ENCODE data around the gene COG2. TPM values are rescaled to one million over a fixed set of nuclear protein-coding genes. Genes with fewer than 3 reads are reported as not detected.

COG2 gene
- total and polyA plus RNA-seq, 2 of the 13 experiments (the other 11 are each of a cell fraction or from before 2014, with no cell fraction given) = 16.8 to 36.3 TPM

DNA sequence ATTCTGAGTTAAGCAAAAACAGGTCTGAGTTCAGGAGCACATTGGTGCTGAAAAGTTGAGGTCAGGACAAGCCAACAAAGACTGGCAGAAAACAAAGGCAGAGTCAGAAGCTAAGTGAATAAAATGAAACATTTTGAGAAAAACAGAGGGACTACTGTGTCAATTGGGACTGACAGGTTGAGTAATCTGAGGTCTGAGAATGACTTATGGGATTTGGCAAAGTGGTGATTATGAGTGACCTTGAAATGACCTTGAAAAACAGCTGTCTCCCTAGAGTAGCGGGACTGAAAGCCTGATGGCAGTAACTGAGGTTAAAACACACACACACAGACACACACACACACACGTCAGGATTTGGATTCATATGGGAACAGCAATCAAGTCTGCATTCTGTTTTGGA is 8.8 kb upstream of the COG2 start (continued):
- TF ChIP-seq, protein P1, sequence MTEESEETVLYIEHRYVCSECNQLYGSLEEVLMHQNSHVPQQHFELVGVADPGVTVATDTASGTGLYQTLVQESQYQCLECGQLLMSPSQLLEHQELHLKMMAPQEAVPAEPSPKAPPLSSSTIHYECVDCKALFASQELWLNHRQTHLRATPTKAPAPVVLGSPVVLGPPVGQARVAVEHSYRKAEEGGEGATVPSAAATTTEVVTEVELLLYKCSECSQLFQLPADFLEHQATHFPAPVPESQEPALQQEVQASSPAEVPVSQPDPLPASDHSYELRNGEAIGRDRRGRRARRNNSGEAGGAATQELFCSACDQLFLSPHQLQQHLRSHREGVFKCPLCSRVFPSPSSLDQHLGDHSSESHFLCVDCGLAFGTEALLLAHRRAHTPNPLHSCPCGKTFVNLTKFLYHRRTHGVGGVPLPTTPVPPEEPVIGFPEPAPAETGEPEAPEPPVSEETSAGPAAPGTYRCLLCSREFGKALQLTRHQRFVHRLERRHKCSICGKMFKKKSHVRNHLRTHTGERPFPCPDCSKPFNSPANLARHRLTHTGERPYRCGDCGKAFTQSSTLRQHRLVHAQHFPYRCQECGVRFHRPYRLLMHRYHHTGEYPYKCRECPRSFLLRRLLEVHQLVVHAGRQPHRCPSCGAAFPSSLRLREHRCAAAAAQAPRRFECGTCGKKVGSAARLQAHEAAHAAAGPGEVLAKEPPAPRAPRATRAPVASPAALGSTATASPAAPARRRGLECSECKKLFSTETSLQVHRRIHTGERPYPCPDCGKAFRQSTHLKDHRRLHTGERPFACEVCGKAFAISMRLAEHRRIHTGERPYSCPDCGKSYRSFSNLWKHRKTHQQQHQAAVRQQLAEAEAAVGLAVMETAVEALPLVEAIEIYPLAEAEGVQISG (CRISPR knock-in tag; IDR thresholded peaks at IDR 0.05) = no peak
- TF ChIP-seq ZKSCAN1 (IDR thresholded peaks at IDR 0.05; ENCODE audit: low read length) = no peak
- no peak for TF ChIP-seq MZF1 (CRISPR knock-in tag; IDR thresholded peaks at IDR 0.05; ENCODE audit: borderline replicate concordance)
- no peak for TF ChIP-seq STAG1 (CRISPR knock-in tag; IDR thresholded peaks at IDR 0.05)
- no peak for TF ChIP-seq SALL2 (CRISPR knock-in tag; IDR thresholded peaks at IDR 0.05)
- TF ChIP-seq TEAD3 (CRISPR knock-in tag; optimal IDR thresholded peaks at IDR 0.05; ENCODE audit: borderline replicate concordance) = no peak
- TF ChIP-seq, protein P2, sequence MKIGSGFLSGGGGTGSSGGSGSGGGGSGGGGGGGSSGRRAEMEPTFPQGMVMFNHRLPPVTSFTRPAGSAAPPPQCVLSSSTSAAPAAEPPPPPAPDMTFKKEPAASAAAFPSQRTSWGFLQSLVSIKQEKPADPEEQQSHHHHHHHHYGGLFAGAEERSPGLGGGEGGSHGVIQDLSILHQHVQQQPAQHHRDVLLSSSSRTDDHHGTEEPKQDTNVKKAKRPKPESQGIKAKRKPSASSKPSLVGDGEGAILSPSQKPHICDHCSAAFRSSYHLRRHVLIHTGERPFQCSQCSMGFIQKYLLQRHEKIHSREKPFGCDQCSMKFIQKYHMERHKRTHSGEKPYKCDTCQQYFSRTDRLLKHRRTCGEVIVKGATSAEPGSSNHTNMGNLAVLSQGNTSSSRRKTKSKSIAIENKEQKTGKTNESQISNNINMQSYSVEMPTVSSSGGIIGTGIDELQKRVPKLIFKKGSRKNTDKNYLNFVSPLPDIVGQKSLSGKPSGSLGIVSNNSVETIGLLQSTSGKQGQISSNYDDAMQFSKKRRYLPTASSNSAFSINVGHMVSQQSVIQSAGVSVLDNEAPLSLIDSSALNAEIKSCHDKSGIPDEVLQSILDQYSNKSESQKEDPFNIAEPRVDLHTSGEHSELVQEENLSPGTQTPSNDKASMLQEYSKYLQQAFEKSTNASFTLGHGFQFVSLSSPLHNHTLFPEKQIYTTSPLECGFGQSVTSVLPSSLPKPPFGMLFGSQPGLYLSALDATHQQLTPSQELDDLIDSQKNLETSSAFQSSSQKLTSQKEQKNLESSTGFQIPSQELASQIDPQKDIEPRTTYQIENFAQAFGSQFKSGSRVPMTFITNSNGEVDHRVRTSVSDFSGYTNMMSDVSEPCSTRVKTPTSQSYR (CRISPR knock-in tag; IDR thresholded peaks at IDR 0.05; ENCODE audit: borderline replicate concordance) = no peak
- TF ChIP-seq SALL1 (CRISPR knock-in tag; IDR thresholded peaks at IDR 0.05) = peak; percentile 31; the same call in 1 of the 2 replicates
- TF ChIP-seq NKX3-1 (CRISPR knock-in tag; IDR thresholded peaks at IDR 0.05) = no peak
- TF ChIP-seq ZC3H4 (CRISPR knock-in tag; IDR thresholded peaks at IDR 0.05; ENCODE audit: borderline replicate concordance) = no peak
- TF ChIP-seq, protein P3, sequence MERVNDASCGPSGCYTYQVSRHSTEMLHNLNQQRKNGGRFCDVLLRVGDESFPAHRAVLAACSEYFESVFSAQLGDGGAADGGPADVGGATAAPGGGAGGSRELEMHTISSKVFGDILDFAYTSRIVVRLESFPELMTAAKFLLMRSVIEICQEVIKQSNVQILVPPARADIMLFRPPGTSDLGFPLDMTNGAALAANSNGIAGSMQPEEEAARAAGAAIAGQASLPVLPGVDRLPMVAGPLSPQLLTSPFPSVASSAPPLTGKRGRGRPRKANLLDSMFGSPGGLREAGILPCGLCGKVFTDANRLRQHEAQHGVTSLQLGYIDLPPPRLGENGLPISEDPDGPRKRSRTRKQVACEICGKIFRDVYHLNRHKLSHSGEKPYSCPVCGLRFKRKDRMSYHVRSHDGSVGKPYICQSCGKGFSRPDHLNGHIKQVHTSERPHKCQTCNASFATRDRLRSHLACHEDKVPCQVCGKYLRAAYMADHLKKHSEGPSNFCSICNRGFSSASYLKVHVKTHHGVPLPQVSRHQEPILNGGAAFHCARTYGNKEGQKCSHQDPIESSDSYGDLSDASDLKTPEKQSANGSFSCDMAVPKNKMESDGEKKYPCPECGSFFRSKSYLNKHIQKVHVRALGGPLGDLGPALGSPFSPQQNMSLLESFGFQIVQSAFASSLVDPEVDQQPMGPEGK (CRISPR knock-in tag; IDR thresholded peaks at IDR 0.05) = no peak
- TF ChIP-seq HNF4A (CRISPR knock-in tag; IDR thresholded peaks at IDR 0.05) = 0 out of 2 replicates have a peak, but pooled peaks have one; percentile 8
- no peak for TF ChIP-seq ZNF33A (CRISPR knock-in tag; IDR thresholded peaks at IDR 0.05; ENCODE audit: borderline replicate concordance)
- no peak for TF ChIP-seq CREB1 (IDR thresholded peaks at IDR 0.05)
- no peak for TF ChIP-seq CREB1 (CRISPR knock-in tag; IDR thresholded peaks at IDR 0.05)
- TF ChIP-seq ZNF124 (CRISPR knock-in tag; IDR thresholded peaks at IDR 0.05) = no peak
- no peak for TF ChIP-seq ZNF720 (CRISPR knock-in tag; IDR thresholded peaks at IDR 0.05)
- TF ChIP-seq ZSCAN22 (CRISPR knock-in tag; IDR thresholded peaks at IDR 0.05) = peak; percentile 72; the same call in 1 of the 2 replicates
- TF ChIP-seq HHEX (CRISPR knock-in tag; IDR thresholded peaks at IDR 0.05) = no peak
- no peak for TF ChIP-seq POGZ (CRISPR knock-in tag; IDR thresholded peaks at IDR 0.05)
- TF ChIP-seq, protein P4, sequence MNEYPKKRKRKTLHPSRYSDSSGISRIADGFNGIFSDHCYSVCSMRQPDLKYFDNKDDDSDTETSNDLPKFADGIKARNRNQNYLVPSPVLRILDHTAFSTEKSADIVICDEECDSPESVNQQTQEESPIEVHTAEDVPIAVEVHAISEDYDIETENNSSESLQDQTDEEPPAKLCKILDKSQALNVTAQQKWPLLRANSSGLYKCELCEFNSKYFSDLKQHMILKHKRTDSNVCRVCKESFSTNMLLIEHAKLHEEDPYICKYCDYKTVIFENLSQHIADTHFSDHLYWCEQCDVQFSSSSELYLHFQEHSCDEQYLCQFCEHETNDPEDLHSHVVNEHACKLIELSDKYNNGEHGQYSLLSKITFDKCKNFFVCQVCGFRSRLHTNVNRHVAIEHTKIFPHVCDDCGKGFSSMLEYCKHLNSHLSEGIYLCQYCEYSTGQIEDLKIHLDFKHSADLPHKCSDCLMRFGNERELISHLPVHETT (CRISPR knock-in tag; conservative IDR thresholded peaks at IDR 0.05) = no peak
- no peak for TF ChIP-seq TCF12 (IDR thresholded peaks at IDR 0.05)
- no peak for TF ChIP-seq TCF12 (CRISPR knock-in tag; IDR thresholded peaks at IDR 0.05)
- no peak for TF ChIP-seq GABPA (IDR thresholded peaks at IDR 0.05; ENCODE audit: low read depth, low read length)
- TF ChIP-seq GABPA (CRISPR knock-in tag; IDR thresholded peaks at IDR 0.05; ENCODE audit: low read depth) = no peak
- no peak for TF ChIP-seq EEA1 (CRISPR knock-in tag; IDR thresholded peaks at IDR 0.05; ENCODE audit: borderline replicate concordance)
